MM.1S (cell line): ENCODE results near the gene RAPGEF6.

Source experiments
- EZH2 ChIP-seq: fragments of 300-600 bp; sonication (generic); optimal IDR thresholded peaks from 2 replicates; pipeline ENCODE3; 2017; ENCODE audit warnings: low read depth, mild to moderate bottlenecking, antibody characterized with exemption, low read length, mixed read lengths
- TF ChIP-seq, protein P1 (sequence below): fragments of 300-600 bp; sonication (generic); IDR thresholded peaks from 2 replicates; pipeline ENCODE4 v1.5.1; 2016; ENCODE audit warnings: antibody characterized with exemption, low read length, mixed read lengths

DNA sequence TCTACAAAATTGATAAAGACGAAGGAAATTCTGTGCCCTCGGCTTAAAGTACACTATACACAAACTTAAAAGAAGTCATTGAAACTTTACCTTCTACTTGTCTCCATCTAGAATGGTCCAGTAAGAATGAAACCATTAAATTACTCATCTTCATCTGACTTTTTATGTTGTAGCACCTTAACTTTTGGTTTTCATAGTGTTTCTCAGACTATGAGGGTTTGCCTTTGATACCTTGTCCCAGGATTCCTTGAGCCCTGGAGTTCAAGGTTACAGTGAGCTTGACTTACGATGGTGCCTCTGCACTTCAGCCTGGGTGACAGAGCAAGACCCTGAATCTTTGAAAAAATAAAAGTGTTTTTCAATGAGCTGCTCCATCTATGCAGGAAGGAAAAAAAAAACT is 239.0 kb downstream of the RAPGEF6 start:
- TF ChIP-seq EZH2 = no peak
- TF ChIP-seq, protein P1, sequence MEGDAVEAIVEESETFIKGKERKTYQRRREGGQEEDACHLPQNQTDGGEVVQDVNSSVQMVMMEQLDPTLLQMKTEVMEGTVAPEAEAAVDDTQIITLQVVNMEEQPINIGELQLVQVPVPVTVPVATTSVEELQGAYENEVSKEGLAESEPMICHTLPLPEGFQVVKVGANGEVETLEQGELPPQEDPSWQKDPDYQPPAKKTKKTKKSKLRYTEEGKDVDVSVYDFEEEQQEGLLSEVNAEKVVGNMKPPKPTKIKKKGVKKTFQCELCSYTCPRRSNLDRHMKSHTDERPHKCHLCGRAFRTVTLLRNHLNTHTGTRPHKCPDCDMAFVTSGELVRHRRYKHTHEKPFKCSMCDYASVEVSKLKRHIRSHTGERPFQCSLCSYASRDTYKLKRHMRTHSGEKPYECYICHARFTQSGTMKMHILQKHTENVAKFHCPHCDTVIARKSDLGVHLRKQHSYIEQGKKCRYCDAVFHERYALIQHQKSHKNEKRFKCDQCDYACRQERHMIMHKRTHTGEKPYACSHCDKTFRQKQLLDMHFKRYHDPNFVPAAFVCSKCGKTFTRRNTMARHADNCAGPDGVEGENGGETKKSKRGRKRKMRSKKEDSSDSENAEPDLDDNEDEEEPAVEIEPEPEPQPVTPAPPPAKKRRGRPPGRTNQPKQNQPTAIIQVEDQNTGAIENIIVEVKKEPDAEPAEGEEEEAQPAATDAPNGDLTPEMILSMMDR = no peak
